ENCODE results near the gene CGB1. TPM values are rescaled to one million over a fixed set of nuclear protein-coding genes. Genes with fewer than 3 reads are reported as not detected.
"Not testable (repeated sequence)": the region's sequence is repeated elsewhere in the genome, so short reads cannot be mapped to it uniquely, and the experiment has no call there.

CGB1 gene
- total and polyA plus RNA-seq, 2 donors from 2014 or later: not detected

GRCh38 chr19:49020931-49021895 lies 15.5 kb downstream of the CGB1 start:
- Histone ChIP-seq H3K4me1 (ENCODE audit: control insufficient read depth in 2 of 3, insufficient read depth in 2 of 3, low read depth in 1 of 3, low read length in 3 of 3) (peaks cover 0 to 6% (median 0%) of the 10 kb centered on the region in 3 donors), H3K9ac (ENCODE audit: low read length in 3 of 3) (no peak overlapping the region), H3K9me3 (ENCODE audit: control insufficient read depth in 2 of 3, insufficient read depth in 1 of 3, low read length in 3 of 3) (no peaks in the 10 kb centered on the region), H3K27ac (ENCODE audit: low read depth in 2 of 2, low read length in 2 of 2) (no peak overlapping the region), H3K4me3 (ENCODE audit: low read length in 3 of 3) (no peak overlapping the region), H3K27me3 (ENCODE audit: control insufficient read depth, insufficient read depth, low read length) (no peaks in the 10 kb centered on the region), H3K36me3 (ENCODE audit: control insufficient read depth in 2 of 3, insufficient read depth in 3 of 3, low read length in 3 of 3) (no peaks in the 10 kb centered on the region)
- TF ChIP-seq, protein P1, sequence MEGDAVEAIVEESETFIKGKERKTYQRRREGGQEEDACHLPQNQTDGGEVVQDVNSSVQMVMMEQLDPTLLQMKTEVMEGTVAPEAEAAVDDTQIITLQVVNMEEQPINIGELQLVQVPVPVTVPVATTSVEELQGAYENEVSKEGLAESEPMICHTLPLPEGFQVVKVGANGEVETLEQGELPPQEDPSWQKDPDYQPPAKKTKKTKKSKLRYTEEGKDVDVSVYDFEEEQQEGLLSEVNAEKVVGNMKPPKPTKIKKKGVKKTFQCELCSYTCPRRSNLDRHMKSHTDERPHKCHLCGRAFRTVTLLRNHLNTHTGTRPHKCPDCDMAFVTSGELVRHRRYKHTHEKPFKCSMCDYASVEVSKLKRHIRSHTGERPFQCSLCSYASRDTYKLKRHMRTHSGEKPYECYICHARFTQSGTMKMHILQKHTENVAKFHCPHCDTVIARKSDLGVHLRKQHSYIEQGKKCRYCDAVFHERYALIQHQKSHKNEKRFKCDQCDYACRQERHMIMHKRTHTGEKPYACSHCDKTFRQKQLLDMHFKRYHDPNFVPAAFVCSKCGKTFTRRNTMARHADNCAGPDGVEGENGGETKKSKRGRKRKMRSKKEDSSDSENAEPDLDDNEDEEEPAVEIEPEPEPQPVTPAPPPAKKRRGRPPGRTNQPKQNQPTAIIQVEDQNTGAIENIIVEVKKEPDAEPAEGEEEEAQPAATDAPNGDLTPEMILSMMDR (IDR thresholded peaks at IDR 0.05; ENCODE audit: borderline replicate concordance, extremely low read depth, insufficient read depth): no peak
- DNase-seq (peak in 4 of 5 donors; percentile 52 to 66 (median 57)), FAIRE-seq (no peak)
- intact Hi-C loops (cut with DNase I): no loop called here

DNA sequence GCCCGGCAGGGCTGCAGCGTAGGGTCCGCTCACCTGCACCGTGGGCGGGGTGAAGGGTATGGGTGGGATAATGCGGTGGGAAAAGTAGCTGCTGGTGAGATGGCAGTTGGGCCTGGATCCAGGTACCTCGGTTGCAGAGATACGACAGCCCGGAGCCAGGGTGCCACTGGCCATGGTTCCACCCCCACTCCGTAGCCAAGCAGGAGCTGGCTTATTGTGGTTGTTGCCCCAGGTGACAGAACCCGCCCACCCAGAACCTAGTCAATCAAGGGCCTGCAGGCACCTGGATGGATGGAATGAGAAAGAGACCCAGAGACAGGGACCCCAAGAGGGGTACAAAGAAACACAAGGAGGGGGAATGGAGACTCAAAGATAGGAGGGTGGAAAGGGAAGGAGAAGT lies 16.4 kb downstream of the CGB1 start:
- H3K4me3 ChIP-seq (ENCODE audit: low read length in 3 of 3): no peak overlapping the region
- no peaks in the 10 kb centered on the region for H3K9me3 ChIP-seq (ENCODE audit: control insufficient read depth in 2 of 3, insufficient read depth in 1 of 3, low read length in 3 of 3)
- peaks cover 0 to 6% (median 0%) of the 10 kb centered on the region in 3 donors for H3K4me1 ChIP-seq (ENCODE audit: control insufficient read depth in 2 of 3, insufficient read depth in 2 of 3, low read depth in 1 of 3, low read length in 3 of 3)
- no peak overlapping the region for H3K9ac ChIP-seq (ENCODE audit: low read length in 3 of 3)
- DNase-seq (peak in 2 of 5 donors; percentile 8 to 38), FAIRE-seq (no peak)
- H3K27me3 ChIP-seq (ENCODE audit: control insufficient read depth, insufficient read depth, low read length): no peaks in the 10 kb centered on the region
- TF ChIP-seq, protein P1 (IDR thresholded peaks at IDR 0.05; ENCODE audit: borderline replicate concordance, extremely low read depth, insufficient read depth): no peak
- no peak overlapping the region for H3K27ac ChIP-seq (ENCODE audit: low read depth in 2 of 2, low read length in 2 of 2)
- H3K36me3 ChIP-seq (ENCODE audit: control insufficient read depth in 2 of 3, insufficient read depth in 3 of 3, low read length in 3 of 3): no peaks in the 10 kb centered on the region
- intact Hi-C loops (cut with DNase I): no loop called here

- no peak overlapping the region for H3K9ac ChIP-seq (ENCODE audit: low read length in 3 of 3)
- DNase-seq (peak in 4 of 5 donors; percentile 69 to 82 (median 75)), FAIRE-seq (no peak)
- no peaks in the 10 kb centered on the region for H3K36me3 ChIP-seq (ENCODE audit: control insufficient read depth in 2 of 3, insufficient read depth in 3 of 3, low read length in 3 of 3)
- no peaks in the 10 kb centered on the region for H3K9me3 ChIP-seq (ENCODE audit: control insufficient read depth in 2 of 3, insufficient read depth in 1 of 3, low read length in 3 of 3)
- TF ChIP-seq, protein P1 (IDR thresholded peaks at IDR 0.05; ENCODE audit: borderline replicate concordance, extremely low read depth, insufficient read depth): no peak
- H3K4me1 ChIP-seq (ENCODE audit: control insufficient read depth in 2 of 3, insufficient read depth in 2 of 3, low read depth in 1 of 3, low read length in 3 of 3): peaks cover 0 to 6% (median 0%) of the 10 kb centered on the region in 3 donors
- H3K27ac ChIP-seq (ENCODE audit: low read depth in 2 of 2, low read length in 2 of 2): no peak overlapping the region
- peak overlapping the region in 2 of 3 donors; percentile 14 to 46 for H3K4me3 ChIP-seq (ENCODE audit: low read length in 3 of 3)
- intact Hi-C loops (cut with DNase I): no loop called here
- H3K27me3 ChIP-seq (ENCODE audit: control insufficient read depth, insufficient read depth, low read length): no peaks in the 10 kb centered on the region
Measured at GRCh38 chr19:49019242-49019932, 17.3 kb downstream of the CGB1 start.

- H3K27me3 ChIP-seq (ENCODE audit: control insufficient read depth, insufficient read depth, low read length); intact Hi-C loops (cut with DNase I); H3K36me3 ChIP-seq (ENCODE audit: control insufficient read depth in 2 of 3, insufficient read depth in 3 of 3, low read length in 3 of 3); FAIRE-seq; H3K4me1 ChIP-seq (ENCODE audit: control insufficient read depth in 2 of 3, insufficient read depth in 2 of 3, low read depth in 1 of 3, low read length in 3 of 3); H3K27ac ChIP-seq (ENCODE audit: low read depth in 2 of 2, low read length in 2 of 2); H3K9me3 ChIP-seq (ENCODE audit: control insufficient read depth in 2 of 3, insufficient read depth in 1 of 3, low read length in 3 of 3): not testable (repeated sequence)
- Histone ChIP-seq H3K9ac (ENCODE audit: low read length in 3 of 3) (peak overlapping the region in 1 of 3 donors; percentile 54), H3K4me3 (ENCODE audit: low read length in 3 of 3) (peak overlapping the region in 2 of 3 donors; percentile 39 to 46)
- DNase-seq: peak in 2 of 5 donors; percentile 28 to 33
Measured at GRCh38 chr19:49018388-49019241, 18.1 kb downstream of the CGB1 start.

Data from kidney (tissue), 14 donors.